Brain microvascular endothelial cell (primary cell): Measurements from ENCODE around the gene AHI1.
A peak's percentile ranks its signal among the peaks of the same experiment; 100 is the strongest.

Experiments
- DNase-seq: peaks from one replicate; pipeline ENCODE4 v3.0.0-alpha.2; 2020
- H3K27ac ChIP-seq: fragments of 250-450 bp; sonication (Bioruptor Pico); 2 replicates; pipeline ENCODE4 v1.5.1; 2020; ENCODE audit warnings: mild to moderate bottlenecking, moderate library complexity
- H3K27me3 ChIP-seq: fragments of 250-450 bp; sonication (Bioruptor Pico); replicated peaks from 2 replicates; pipeline ENCODE4 v1.5.1; 2020; ENCODE audit warnings: mild to moderate bottlenecking
- H3K36me3 ChIP-seq: fragments of 250-450 bp; sonication (Bioruptor Pico); replicated peaks from 2 replicates; pipeline ENCODE4 v1.5.1; 2020; ENCODE audit warnings: mild to moderate bottlenecking
- H3K4me3 ChIP-seq: 2 replicates; pipeline ENCODE4 v1.5.1; 2011; ENCODE audit warnings: low read depth, mild to moderate bottlenecking, control low read depth, low read length, moderate library complexity
- CTCF ChIP-seq: IDR thresholded peaks from 2 replicates; pipeline ENCODE4 v1.5.1; 2011; ENCODE audit warnings: low read depth, mild to moderate bottlenecking, moderate library complexity, low read length, control low read depth, inconsistent platforms; ENCODE audit errors: missing control alignments
- in situ Hi-C: cut with HindIII; loops from 2 replicates; pipeline ENCODE4 v1.10.0; 2017; ENCODE audit warnings: low sequenced_read_pairs, low pct_ligation_motif_present

AHI1 gene

GRCh38 chr6:135527116-135527959 lies 29.8 kb upstream of the AHI1 start:
- DNase-seq, result no peak
- H3K36me3 ChIP-seq, result no peaks in the 10 kb centered on the region
- no peak overlapping the region for H3K4me3 ChIP-seq
- in situ Hi-C loops, result no loop called here
- H3K27ac ChIP-seq, result no peak overlapping the region
- TF ChIP-seq CTCF, result no peak
- H3K27me3 ChIP-seq, result no peaks in the 10 kb centered on the region

- in situ Hi-C loops, result no loop called here
Observed at GRCh38 chr6:135525594-135525993, 28.1 kb upstream of the AHI1 start.

GRCh38 chr6:135522965-135523692 lies 25.6 kb upstream of the AHI1 start:
- H3K27ac ChIP-seq, result peak overlapping the region; percentile 55
- in situ Hi-C loops, result no loop called here
- no peaks in the 10 kb centered on the region for H3K27me3 ChIP-seq
- DNase-seq, result peak; percentile 52
- H3K4me3 ChIP-seq, result no peak overlapping the region
- TF ChIP-seq CTCF, result no peak
- no peaks in the 10 kb centered on the region for H3K36me3 ChIP-seq

More at GRCh38 chr6:135525594-135525993, 28.1 kb upstream of the AHI1 start:
- Histone ChIP-seq H3K27me3 (no peaks in the 10 kb centered on the region), H3K27ac (no peak overlapping the region), H3K4me3 (no peak overlapping the region), H3K36me3 (no peaks in the 10 kb centered on the region)
- no peak for TF ChIP-seq CTCF
- no peak for DNase-seq

GRCh38 chr6:135521431-135521830 lies 23.9 kb upstream of the AHI1 start:
- in situ Hi-C loops, result no loop called here
- Histone ChIP-seq H3K36me3 (no peaks in the 10 kb centered on the region), H3K4me3 (no peak overlapping the region), H3K27me3 (no peaks in the 10 kb centered on the region), H3K27ac (peak overlapping the region; percentile 76)
- TF ChIP-seq CTCF, result no peak
- peak; percentile 75 for DNase-seq

GRCh38 chr6:135520781-135521180 lies 23.2 kb upstream of the AHI1 start:
- H3K4me3 ChIP-seq, result no peak overlapping the region
- in situ Hi-C loops, result no loop called here
- peak overlapping the region; percentile 76 for H3K27ac ChIP-seq
- TF ChIP-seq CTCF, result no peak
- no peaks in the 10 kb centered on the region for H3K36me3 ChIP-seq
- DNase-seq, result peak; percentile 39
- no peaks in the 10 kb centered on the region for H3K27me3 ChIP-seq
